IPS-NIHi7 (cell line): ENCODE data around the gene PDCD1.
"Not testable (repeated sequence)": the region's sequence is repeated elsewhere in the genome, so short reads cannot be mapped to it uniquely, and the experiment has no call there.

Experiments used
- DNase-seq: peaks from one replicate; pipeline ENCODE4 v3.0.0; 2012; ENCODE audit warnings: mixed read lengths; ENCODE audit errors: extremely low spot score

Gene PDCD1

GRCh38 chr2:241835611-241836010, 23.1 kb downstream of the PDCD1 start:
- no peak for DNase-seq

- DNase-seq: no peak
Measured at GRCh38 chr2:241834527-241835210, 24.0 kb downstream of the PDCD1 start.

GRCh38 chr2:241833756-241834526, 24.8 kb downstream of the PDCD1 start:
- not testable (repeated sequence) for DNase-seq

- no peak for DNase-seq
Measured at GRCh38 chr2:241833101-241833663, 25.5 kb downstream of the PDCD1 start.

GRCh38 chr2:241827394-241827793, 31.3 kb downstream of the PDCD1 start:
- no peak for DNase-seq

- not testable (repeated sequence) for DNase-seq
Measured at GRCh38 chr2:241823531-241824437, 34.9 kb downstream of the PDCD1 start.

GRCh38 chr2:241822264-241822623, 36.5 kb downstream of the PDCD1 start:
- DNase-seq: no peak

GRCh38 chr2:241821460-241822263, 37.0 kb downstream of the PDCD1 start:
- DNase-seq: no peak

GRCh38 chr2:241820625-241821384, 37.9 kb downstream of the PDCD1 start:
- DNase-seq: no peak

- not testable (repeated sequence) for DNase-seq
Measured at GRCh38 chr2:241819947-241820624, 38.6 kb downstream of the PDCD1 start.

- no peak for DNase-seq
Measured at GRCh38 chr2:241818943-241819270, 39.8 kb downstream of the PDCD1 start.

GRCh38 chr2:241818229-241818942, 40.3 kb downstream of the PDCD1 start:
- DNase-seq: no peak

GRCh38 chr2:241817821-241818215, 40.9 kb downstream of the PDCD1 start:
- DNase-seq: not testable (repeated sequence)

- no peak for DNase-seq
Measured at GRCh38 chr2:241817126-241817820, 41.4 kb downstream of the PDCD1 start.

GRCh38 chr2:241816431-241817121, 42.1 kb downstream of the PDCD1 start:
- DNase-seq: no peak

GRCh38 chr2:241815477-241816430, 42.9 kb downstream of the PDCD1 start:
- DNase-seq: no peak
